Stimulated activated CD4-positive, alpha-beta T cell treated with anti-CD3 and anti-CD28 coated beads, Interleukin-12 subunit alpha, Interleukin-12 subunit beta, amount 100 ng/mL, for 24 hours (primary cell): ENCODE results near the gene GNA14.
"Not testable (repeated sequence)": the region's sequence is repeated elsewhere in the genome, so short reads cannot be mapped to it uniquely, and the experiment has no call there.

Source experiments
- DNase-seq, 2 experiments: peaks; one replicate each; pipeline ENCODE4 v3.0.0-alpha.2; 2020; ENCODE audit warnings: low read depth in 2 of 2

GNA14 gene

DNA sequence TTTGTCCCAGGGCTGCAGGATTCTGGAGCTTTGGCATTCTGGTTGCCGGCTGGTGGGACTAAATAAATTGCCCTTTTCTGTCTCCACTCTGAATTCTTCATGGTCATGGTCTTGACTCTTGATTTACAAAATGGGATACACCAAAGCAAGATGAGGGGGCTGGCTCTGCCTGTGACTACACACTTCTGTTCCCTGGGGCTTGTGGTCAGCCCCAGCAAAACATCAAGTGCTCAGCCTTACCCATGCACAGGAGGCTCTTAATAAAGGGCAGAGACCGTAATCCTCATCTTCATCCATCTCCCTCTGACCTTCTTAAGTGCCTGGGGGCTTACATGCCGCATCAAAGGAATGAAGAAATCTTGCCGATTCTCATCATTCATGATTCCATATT lies 198.0 kb downstream of the GNA14 start:
- DNase-seq, result no peak

DNA sequence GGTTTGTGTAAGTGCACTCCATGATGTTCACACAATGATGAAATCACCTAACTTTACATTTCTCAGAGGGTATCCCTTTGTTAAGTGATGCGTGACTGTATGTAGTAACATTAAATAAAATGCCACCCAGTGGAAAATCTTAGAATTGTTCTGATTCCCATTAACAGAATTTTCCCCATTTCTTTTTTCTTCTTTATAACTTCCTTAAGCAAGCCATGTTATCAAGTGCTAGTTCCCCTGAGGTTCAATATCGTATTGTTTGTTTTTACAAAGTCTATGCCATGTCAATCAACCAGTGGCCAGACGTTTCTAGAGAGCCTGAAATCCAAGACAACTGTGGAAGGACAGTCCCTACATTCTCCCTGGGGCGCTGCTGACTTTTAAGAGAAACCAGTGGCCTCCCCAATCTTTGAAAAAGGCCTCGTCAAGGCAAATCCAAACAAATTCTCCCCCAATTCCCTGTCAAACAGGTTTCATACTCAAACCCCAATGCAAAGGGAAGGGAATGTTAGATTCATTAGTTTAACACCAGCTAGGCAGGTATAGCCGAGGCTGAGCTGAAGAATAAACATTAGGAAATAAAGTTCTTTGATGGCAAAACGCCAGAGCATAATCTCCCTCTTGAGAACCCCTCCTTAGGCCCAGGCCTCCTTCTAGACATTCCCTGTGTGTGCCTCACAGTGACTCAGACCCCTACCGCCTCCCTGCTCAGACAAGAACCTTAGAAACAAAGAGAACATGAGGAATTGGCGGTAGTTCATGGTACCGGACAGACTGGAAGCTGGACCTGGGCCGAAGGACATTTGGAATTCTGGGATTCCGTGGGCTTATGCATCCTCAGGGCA lies 198.7 kb downstream of the GNA14 start:
- DNase-seq, result no peak

DNA sequence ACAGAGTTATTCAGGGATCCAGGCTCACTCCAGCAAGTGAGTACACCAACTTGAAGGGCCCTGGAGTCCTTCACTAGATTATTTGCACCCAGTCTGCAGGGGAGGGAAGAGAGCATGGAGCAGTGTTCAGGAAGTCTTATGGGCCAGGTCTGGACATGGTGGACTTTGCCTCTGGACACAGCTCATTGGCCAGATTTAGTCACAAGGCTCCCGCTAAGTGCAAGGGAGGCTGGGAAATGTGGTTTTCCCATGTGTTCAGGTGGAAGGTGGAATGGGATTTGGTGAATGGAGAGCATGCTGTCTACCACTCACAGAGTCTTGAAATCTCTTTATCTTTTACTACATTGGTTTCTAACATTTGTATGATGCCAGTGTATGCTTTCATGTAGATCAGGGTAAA lies 200.5 kb downstream of the GNA14 start:
- DNase-seq, result no peak

DNA sequence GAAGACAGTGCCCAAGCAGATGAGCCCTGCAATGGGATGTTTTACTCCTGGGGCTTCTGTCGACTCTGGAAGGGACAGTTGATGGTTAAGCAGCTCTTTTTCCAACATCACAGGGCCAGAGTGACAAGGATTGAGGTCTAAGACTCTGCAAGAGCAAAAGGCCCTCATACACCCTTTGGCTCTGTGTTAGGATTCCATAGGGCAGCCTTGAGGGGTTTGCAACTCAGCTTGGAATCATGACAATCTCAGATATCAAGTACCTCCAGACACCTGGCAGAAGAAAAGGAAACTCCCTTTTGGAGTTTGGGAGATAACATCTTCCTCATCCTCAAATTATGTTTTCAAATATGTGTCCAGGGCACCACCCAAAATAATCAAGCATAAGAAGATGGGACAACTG lies 205.7 kb downstream of the GNA14 start:
- DNase-seq, result no peak

DNA sequence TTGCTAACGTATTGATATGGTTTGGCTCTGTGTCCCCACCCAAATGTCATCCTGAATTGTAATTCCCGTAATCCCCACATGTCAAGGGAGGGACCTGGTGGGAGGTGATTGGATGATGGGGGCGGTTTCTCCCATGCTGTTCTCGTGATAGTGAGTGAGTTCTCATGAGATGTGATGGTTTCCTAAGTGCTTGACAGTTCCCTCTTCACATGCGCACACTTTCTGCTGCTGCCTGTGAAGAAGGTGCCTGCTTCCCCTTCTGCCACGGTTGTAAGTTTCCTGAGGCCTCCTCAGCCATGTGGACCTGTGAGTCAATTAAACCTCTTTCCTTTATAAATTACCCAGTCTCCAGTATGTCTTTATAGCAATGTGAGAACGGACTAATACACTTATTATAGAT lies 207.0 kb downstream of the GNA14 start:
- DNase-seq, result not testable (repeated sequence)

DNA sequence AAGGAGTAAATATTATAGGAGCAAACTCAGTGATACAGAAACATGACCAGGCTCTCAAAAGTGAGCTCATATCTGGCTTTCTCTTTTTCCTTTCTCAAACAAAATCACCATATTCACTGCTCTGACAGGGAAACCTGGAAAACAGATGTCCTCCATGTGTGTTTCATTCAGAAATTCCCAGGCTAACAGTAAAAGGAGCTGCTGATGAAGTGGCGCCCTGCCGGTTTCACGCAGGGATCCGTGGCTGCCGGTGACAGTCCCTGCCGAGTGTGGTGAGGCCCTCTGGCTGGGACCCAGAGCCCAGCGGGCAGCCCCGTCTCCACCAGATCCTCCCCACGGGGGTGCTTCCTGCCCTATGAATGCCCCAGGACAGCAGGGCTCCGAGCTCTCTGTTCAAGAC lies 208.1 kb downstream of the GNA14 start:
- no peak for DNase-seq

DNA sequence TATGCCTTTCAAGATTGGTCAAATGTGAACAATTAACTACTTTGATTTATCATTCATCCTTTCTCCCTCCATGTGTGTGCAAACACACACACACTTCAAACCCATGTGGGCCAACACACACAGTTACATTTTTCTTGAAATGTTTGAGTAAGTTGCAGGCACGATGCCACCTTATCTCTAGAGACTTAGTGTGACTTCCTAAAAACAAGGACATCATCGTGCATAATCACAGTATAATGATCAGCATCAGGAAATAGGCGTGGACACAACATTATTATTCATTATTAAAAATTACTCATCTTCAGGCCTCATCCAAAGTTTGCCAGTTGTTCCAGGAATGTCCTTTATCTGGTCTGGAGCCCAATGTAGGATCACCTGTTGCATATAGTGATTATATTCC lies 209.5 kb downstream of the GNA14 start:
- no peak for DNase-seq

DNA sequence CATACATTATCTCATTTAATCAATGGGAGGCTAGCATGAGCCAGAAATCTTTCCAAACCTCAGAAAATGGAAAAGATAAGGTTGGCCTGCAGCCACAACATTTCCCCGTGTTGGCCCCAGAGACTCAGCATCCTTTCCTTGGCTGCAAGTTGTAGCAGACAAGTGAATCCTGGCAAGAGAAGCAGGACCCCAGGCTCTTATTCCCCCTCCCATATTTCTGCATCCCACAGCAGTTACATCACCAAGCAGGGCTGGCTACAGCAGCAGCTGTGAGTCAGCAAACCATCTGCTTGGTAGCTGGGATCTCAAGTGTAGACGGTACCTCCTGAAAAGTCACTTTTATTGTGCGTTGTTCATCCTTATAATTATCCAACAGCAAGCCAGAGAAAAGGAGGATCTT lies 212.4 kb downstream of the GNA14 start:
- no peak for DNase-seq

DNA sequence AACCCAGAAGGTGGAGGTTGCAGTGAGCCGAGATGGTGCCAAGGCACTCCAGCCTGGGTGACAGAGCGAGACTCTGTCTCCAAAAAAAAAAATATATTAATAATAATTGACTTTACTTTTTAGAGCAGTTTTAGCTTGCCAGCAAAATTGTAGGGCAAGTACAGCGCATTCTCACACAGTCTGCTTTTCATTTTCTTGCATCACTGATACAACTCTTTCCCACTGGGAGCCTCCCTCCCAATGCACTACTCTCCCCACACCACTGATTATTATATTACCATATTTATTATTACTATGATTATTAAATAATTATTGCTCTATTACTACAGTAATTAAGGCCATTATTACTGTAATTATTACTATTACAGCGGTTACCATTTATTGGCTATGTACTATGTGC lies 212.8 kb downstream of the GNA14 start:
- no peak for DNase-seq

DNA sequence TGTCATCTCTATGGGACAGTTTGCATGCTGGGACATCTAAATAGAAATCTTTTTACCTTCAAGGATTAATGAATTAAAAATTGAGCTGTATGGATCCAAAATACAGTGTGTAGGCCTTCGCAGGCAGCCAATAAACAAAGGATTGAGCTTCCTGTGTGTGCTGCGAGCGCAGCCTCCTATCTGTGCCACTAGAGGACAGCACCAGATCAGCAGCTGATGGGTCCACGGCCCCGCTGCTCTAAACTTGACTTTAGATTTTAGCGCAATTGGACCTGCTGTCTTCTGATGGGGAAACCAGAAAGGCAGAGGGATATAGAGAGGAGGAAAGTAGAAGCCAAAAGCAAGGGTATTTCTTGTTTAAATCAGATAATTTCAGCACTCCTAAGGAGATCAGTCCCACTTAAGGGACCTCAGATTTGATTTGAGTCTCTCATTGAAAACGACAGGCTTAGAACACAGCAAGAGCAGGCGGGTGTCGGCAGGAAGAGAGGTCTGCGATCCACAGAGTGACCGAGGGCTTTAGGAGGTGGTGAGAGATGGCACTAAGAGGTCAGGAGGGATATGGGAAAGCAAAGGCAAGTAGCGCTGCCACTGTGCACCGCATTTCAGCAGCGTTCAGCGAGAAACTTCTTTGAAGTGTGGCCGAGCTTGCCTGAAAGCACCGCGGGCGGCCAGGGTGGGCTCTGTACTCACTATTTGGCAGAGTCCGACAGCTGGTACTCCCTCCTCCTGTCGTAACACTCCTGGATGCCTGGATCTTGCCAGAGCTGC lies 214.3 kb downstream of the GNA14 start:
- peak; percentile 11 to 19 for DNase-seq

DNA sequence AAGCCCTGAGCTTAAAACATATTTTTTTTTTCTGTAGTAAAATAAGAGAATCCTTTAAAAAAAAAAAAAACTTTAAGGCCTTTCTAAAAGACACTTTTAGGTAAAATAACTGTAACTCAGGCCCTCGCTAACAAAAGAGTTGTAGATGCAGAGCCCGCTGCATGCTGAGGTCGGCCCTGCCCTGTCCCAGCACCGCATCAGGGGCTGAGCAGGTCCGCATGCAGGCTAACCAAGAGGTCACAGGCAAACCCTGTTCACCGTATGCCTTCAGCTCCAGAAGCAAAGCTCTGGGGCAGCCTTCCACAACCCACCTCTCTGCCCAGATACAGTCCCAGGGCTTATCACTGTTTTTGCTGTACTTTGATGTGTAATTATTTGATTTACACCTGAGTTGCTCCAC lies 216.1 kb downstream of the GNA14 start:
- DNase-seq, result no peak

DNA sequence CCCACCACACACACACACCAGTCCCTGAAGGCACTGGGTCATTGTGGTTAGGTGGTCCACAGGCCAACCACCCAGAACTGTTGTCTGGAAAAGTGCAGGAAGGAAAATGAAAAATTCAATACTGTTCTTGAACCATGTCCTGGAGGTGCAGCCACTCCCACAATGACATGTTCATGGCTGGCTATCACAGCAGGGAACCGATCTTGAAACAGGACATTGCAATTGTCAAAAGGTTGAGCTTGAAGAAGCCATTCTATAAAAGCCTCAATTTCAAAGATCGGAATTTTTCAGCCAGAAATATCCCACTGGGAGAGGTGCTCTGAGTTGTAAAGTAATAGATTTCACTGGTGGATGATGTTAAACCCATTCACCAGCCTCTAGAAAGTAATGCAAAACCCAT lies 218.2 kb downstream of the GNA14 start:
- DNase-seq, result no peak

DNA sequence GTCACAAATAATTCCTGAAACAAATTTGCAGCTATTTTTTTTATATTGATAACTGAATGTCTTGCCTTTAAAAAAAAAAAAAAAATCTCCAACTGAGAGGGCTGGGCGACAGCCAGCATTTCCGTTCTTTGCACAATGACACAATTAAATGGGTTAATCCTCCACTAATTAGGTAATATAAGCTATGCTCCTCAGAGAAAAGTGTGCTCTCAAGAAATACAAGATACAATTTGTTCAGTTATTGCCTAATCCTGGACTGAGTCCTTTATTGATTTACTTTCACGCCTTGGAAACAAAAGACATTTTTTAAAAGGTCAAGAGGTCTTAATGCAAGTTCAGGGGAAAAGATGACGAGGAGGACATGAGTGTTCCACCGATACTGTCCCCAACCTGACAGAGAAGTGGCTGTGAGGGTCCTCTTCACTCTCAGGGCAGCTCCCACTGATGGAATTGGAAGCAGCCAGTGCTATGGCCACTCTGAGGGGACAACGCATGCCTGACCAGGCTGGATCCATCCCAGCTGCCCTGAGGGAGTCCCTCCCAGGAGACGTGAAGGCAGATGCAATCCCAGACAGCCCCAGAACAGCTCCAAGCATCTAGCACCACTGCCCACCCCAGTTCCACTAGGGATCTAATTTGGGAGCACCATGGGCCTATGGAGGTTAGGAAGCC lies 220.7 kb downstream of the GNA14 start:
- DNase-seq, result no peak

DNA sequence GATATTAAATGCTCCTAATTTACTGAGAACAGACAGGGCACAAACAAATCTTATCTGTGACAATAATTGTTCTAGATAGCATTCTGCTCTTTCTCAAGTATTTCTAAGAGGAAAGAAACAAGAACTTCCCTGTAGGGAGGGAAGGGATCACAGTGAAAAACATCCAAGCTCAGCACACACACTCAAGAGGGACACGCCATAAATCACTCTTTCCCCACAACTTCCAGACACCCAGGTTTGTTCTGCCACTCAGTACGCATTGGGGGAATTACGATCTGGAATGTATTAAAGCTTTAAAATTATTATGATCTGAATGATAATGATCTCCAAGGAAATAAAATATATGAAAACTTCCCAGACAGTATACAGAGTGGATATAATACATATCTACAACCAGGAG lies 221.4 kb downstream of the GNA14 start:
- DNase-seq, result no peak

DNA sequence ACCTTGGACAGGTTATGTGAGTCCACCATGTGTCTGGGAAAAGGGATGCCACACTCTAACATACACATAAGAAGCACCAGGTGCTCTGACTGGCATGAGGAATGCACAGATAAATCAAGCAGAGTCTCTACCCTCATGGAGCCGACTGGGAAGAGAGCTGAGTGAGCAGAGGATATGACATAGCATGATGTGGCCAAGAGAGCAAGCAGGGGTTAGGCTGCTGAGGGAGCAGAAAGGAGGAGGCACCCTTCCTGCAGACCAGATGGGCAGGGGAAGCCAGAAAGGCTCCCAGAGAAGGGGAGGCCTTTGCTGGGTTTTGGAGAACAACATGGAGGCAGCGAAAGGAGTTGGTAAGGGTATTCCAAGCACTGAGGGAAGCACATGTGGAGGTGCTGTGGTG lies 223.1 kb downstream of the GNA14 start:
- DNase-seq, result no peak

DNA sequence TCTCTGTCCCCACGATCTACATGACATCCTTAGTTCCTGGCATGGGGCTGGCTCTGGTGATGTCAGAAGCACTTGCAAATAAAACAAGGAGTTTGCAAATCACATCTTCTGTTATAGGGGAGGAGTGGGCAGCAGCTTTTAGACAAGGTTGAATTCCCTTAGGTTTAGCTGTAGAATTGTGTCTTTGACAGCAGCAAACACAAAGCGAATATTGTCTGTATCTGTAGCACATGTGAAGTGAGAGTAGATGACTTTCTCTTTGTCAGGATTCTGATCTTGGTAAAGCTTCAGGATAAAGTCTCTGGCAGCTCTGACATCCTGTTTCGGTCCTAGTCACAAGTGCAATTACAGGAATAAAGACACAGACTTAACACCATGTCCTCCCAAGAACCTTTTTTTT lies 224.3 kb downstream of the GNA14 start:
- DNase-seq, result no peak

DNA sequence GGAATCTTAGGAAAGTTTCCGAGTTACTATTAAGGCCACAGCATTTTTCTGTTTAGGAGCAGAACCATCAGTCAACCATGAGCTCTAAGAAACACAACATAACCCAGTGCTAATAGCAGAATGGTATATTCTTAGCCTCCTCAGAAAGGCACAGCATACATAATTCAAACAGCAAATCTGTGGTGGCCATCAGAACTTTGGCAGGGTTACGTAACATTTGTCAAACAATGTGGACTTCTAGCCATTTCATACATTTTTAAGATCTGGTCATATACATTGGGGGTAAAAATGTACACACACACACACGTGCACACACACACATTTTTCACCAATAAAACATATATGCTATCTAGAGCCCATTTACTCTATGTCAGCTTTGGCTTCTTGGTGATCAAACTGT lies 225.2 kb downstream of the GNA14 start:
- DNase-seq, result no peak

DNA sequence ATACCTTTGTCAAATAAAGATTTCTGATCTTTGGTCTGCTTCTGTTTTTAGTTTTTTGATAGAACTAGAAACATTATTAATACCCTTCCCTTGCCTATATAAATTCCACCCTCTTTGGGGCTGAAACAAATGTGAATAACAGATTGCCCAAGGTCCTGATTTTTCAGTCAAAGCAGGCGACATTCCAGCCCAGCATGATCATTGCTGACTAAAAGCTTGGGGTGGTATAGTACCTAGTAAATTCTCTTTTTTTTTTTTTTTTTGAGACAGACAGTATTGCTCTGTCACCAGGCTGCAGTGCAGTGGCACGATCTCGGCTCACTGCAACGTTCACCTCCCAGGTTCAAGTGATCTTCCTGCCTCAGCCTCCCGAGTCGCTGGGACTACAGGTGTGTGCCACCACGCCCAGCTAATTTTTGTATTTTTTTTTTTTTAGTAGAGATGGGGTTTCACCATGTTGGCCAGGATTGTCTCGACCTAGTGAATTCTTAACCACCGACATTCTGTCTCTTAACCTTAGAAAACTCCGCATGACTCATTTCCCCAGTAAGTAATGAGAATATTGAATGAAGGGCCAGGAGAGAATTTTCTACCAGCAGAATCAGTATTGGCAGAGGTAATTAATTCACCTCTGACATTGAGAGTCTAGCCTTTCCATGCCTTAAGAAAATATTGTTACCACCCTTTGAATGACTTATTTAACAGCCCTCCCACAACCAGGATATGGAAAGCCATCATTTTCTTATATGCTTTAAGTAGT lies 226.4 kb downstream of the GNA14 start:
- no peak for DNase-seq

DNA sequence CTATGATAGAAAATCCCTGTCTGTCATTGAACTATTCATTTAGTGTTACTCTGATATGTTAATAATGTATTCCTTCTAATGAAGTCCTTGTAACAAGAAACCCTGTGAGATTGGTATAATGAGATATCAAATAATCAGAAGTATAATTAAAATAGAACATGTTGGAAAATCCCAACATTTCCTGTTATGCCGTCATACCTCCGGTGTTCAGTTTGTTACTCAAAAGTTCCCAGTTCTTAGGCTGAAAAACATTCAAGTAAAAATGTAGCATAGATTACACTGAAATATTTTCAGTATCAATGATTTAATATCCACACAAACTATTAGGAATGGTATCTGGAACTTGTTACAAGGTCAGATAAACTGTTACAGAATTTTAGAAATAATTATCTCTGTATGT lies 227.5 kb downstream of the GNA14 start:
- no peak for DNase-seq

DNA sequence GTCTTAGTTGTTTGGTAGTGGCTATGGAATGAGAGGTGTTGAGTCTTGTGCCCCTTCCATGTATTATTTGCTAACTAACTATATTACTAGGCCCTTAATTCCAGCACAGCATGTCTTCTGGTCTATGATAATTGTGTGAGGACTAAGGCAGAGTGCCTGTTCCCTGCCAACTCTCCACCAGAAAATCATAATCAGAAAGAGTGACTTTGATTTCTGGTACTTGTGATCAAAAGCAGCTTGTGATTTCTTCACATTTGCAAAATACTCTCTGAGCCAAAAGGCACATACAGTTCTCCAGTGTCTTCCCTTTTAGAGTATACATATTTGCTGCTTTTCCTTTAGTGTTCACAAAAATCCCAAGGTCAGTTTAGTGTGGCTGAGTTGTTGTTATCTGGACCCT lies 229.9 kb downstream of the GNA14 start:
- DNase-seq, result no peak

DNA sequence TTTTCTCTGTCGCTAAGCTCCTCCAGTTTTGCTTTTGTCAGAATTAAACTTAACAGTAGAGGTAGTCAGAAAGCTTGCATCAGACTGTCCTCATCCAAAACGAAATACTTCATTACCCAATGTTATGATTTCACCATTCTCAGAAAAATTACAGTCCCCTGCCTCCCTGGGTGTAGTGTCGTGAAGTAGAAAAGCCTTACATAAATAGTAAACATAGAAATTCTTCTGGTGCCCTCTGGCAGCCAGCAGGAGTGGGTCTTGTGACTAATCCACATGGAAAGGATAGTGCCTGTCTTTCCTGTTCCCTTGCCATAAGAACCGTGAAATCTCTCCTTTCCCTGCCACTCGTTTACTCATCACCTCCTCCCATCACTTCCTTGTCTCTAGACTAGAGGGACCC lies 230.6 kb downstream of the GNA14 start:
- DNase-seq, result no peak

DNA sequence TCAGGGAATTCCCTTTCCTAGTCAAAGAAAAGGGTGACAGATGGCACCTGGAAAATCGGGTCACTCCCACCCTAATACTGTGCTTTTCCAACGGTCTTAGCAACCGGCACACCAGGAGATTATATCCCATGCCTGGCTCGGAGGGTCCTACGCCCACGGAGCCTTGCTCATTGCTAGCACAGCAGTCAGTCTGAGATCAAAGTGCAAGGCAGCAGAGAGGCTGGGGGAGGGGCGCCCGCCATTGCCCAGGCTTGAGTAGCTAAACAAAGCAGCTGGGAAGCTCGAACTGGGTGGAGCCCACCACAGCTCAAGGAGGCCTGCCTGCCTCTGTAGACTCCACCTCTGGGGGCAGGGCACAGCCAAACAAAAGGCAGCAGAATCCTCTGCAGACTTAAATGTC lies 239.6 kb downstream of the GNA14 start:
- not testable (repeated sequence) for DNase-seq
